GM23338 (cell line): ENCODE results near the gene TPP2. TPM values are rescaled to one million over a fixed set of nuclear protein-coding genes. Genes with fewer than 3 reads are reported as not detected.

Experiments
- ATAC-seq: fragments of 200-7000 bp; cut with Tn5 transposase; 3 replicates; pipeline ENCODE4 v1.9.1; 2020
- DNase-seq: peaks from one replicate; pipeline ENCODE4 v3.0.0-alpha.2; 2015; ENCODE audit warnings: low spot score
- H2AFZ ChIP-seq: fragments of 200-600 bp; sonication (generic); 2 replicates; pipeline ENCODE4 v1.8.0; 2016; ENCODE audit warnings: antibody characterized with exemption, mild to moderate bottlenecking, moderate library complexity
- H3F3A ChIP-seq: fragments of 200-600 bp; sonication (generic); replicated peaks from 2 replicates; pipeline ENCODE4 v1.8.0; 2017; ENCODE audit warnings: antibody characterized with exemption, mixed run types, low read depth
- H3K27ac ChIP-seq: fragments of 200-600 bp; sonication (generic); 2 replicates; pipeline ENCODE4 v1.6.1; 2016; ENCODE audit warnings: low read depth
- H3K27me3 ChIP-seq: fragments of 200-600 bp; sonication (generic); 2 replicates; pipeline ENCODE4 v1.8.0; 2016; ENCODE audit warnings: mild to moderate bottlenecking, mixed run types, moderate library complexity; ENCODE audit not compliant: insufficient read depth
- H3K36me3 ChIP-seq: fragments of 200-600 bp; sonication (generic); 2 replicates; pipeline ENCODE4 v1.8.0; 2016; ENCODE audit warnings: mild to moderate bottlenecking; ENCODE audit not compliant: insufficient read depth
- H3K4me1 ChIP-seq: fragments of 200-600 bp; sonication (generic); 2 replicates; pipeline ENCODE4 v1.8.0; 2016; ENCODE audit warnings: mild to moderate bottlenecking, moderate library complexity; ENCODE audit not compliant: insufficient read depth
- H3K4me2 ChIP-seq: fragments of 200-600 bp; sonication (generic); 2 replicates; pipeline ENCODE4 v1.7.1; 2017; ENCODE audit warnings: mixed run types
- H3K4me3 ChIP-seq: fragments of 200-600 bp; sonication (generic); 2 replicates; pipeline ENCODE4 v1.6.1; 2016; ENCODE audit warnings: mixed run types
- H3K79me2 ChIP-seq: fragments of 200-600 bp; sonication (generic); replicated peaks from 2 replicates; pipeline ENCODE4 v1.8.0; 2017; ENCODE audit warnings: mild to moderate bottlenecking; ENCODE audit not compliant: insufficient read depth
- H3K9me2 ChIP-seq: fragments of 200-600 bp; sonication (generic); 2 replicates; pipeline ENCODE4 v1.8.0; 2017; ENCODE audit not compliant: insufficient read depth
- H4K20me1 ChIP-seq: fragments of 200-600 bp; sonication (generic); replicated peaks from 2 replicates; pipeline ENCODE4 v1.8.0; 2017; ENCODE audit warnings: mild to moderate bottlenecking; ENCODE audit not compliant: insufficient read depth
- H3K27ac Mint-ChIP-seq: 2 replicates; pipeline ENCODE4 v1.8.0; 2020; ENCODE audit warnings: inconsistent platforms, mild to moderate bottlenecking, moderate library complexity, mixed read lengths
- H3K27me3 Mint-ChIP-seq: 3 replicates; pipeline ENCODE4 v1.8.0; 2022; ENCODE audit warnings: low read depth, mild to moderate bottlenecking, moderate library complexity, mixed read lengths, inconsistent platforms; ENCODE audit not compliant: insufficient read depth, poor library complexity
- H3K36me3 Mint-ChIP-seq: 3 replicates; pipeline ENCODE4 v1.8.0; 2021; ENCODE audit warnings: low read depth, mild to moderate bottlenecking, inconsistent platforms, moderate library complexity, mixed read lengths
- H3K4me1 Mint-ChIP-seq: 3 replicates; pipeline ENCODE4 v1.8.0; 2020; ENCODE audit warnings: mild to moderate bottlenecking, inconsistent platforms, mixed read lengths
- H3K4me3 Mint-ChIP-seq: 3 replicates; pipeline ENCODE4 v1.8.0; 2021; ENCODE audit warnings: moderate library complexity, mild to moderate bottlenecking, inconsistent platforms, mixed read lengths
- H3K9me3 Mint-ChIP-seq: 3 replicates; pipeline ENCODE4 v1.8.0; 2020; ENCODE audit warnings: moderate library complexity, mild to moderate bottlenecking, inconsistent platforms, mixed read lengths
- CREB1 ChIP-seq: fragments of 250-450 bp; sonication (Bioruptor Pico); IDR thresholded peaks from 2 replicates; pipeline ENCODE4 v1.5.0; 2020; ENCODE audit warnings: low read depth, mild to moderate bottlenecking, moderate library complexity
- EZH2 ChIP-seq: fragments of 200-600 bp; sonication (generic); IDR thresholded peaks from one replicate; pipeline ENCODE4 v1.8.0; 2017; ENCODE audit warnings: antibody characterized with exemption, mild to moderate bottlenecking, low read depth; ENCODE audit not compliant: unreplicated experiment
- EZH2phosphoT487 ChIP-seq: fragments of 200-600 bp; sonication (generic); IDR thresholded peaks from one replicate; pipeline ENCODE4 v1.8.1; 2018; ENCODE audit warnings: antibody characterized with exemption; ENCODE audit not compliant: unreplicated experiment
- NANOG ChIP-seq: IDR thresholded peaks from 2 replicates; pipeline ENCODE4 v1.6.1; 2016; ENCODE audit warnings: antibody characterized with exemption, borderline replicate concordance
- POLR2AphosphoS5 ChIP-seq: IDR thresholded peaks from 2 replicates; pipeline ENCODE4 v1.6.1; 2016; ENCODE audit warnings: antibody characterized with exemption, low read depth
- STAT1 ChIP-seq: IDR thresholded peaks from one replicate; pipeline ENCODE4 v1.6.1; 2016; ENCODE audit warnings: antibody characterized with exemption; ENCODE audit not compliant: unreplicated experiment
- ZNF331 ChIP-seq: fragments of 250-450 bp; sonication (Bioruptor Pico); IDR thresholded peaks from 2 replicates; pipeline ENCODE4 v1.5.0; 2020; ENCODE audit warnings: low read depth, mild to moderate bottlenecking, moderate library complexity
- ZNF462 ChIP-seq: fragments of 250-450 bp; sonication (Bioruptor Pico); IDR thresholded peaks from 2 replicates; pipeline ENCODE4 v1.5.0; 2020; ENCODE audit warnings: mild to moderate bottlenecking, moderate library complexity
- polyA plus RNA-seq: library from polyadenylated mRNA; unstranded; fragments of >200 nt; fragmentation: Nextera tagmentation; extraction: Ambion mirVana; gene quantifications from 2 replicates; pipeline ENCODE4 v1.2.1, GENCODE V29; 2016
- total RNA-seq: library from RNA; depleted of rRNA; stranded (reverse); fragments of >200 nt; shearing (Covaris generic); gene quantifications from 2 replicates; pipeline ENCODE4 v1.2.3, GENCODE V29; 2014
- TF ChIP-seq, protein P1 (sequence below): IDR thresholded peaks from one replicate; pipeline ENCODE4 v1.6.1; 2018; ENCODE audit warnings: antibody characterized with exemption; ENCODE audit not compliant: unreplicated experiment

The TPP2 gene
- total and polyA plus RNA-seq, 2 experiments from 2014 or later, result 56.6 to 111 TPM

DNA sequence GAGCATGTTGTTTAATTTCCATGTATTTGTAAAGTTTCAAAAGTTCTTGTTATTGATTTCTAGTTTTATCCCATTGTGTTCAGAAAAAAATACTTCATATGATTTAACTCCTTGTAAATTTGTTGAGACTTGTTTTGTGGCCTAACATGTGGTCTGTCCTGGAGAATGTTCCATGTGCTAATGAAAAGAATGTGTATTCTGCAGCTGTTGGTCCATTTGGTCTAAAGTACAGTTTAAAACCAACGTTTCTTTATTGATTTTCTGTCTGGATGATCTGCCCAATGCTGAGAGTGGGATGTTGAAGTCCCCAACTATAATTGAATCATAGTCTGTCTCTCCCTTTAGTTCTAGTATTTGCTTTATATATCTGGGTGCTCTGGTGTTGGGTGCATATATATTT, 34.9 kb upstream of the TPP2 start (continued):
- TF ChIP-seq ZNF462 (no peak), NANOG (no peak), CREB1 (CRISPR knock-in tag) (no peak), EZH2phosphoT487 (no peak)

DNA sequence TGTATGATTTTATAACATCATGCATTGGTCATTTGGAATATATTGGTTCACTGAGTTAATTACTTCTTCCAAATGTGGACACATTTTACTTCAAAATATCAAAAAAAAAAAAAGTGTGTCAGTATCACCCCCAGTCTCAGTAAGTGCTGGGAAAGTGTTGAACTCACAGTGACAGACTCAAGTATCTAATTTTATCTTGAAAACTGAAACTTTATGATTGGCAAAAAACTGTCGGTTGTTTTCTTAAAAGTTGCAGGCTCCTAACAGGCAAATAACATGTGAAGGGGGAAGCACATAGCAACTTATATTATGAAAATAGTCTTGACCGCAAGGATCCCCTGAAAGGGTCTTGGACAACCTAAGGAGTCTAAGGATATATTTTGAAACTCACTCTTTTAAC, 33.5 kb upstream of the TPP2 start:
- H3K4me2 ChIP-seq, result no peak overlapping the region
- Mint-ChIP-seq H3K27me3 (peaks cover 4% of the 10 kb centered on the region), H3K4me1 (no peaks in the 10 kb centered on the region), H3K36me3 (no peaks in the 10 kb centered on the region), H3K27ac (no peak overlapping the region), H3K9me3 (no peaks in the 10 kb centered on the region), H3K4me3 (no peak overlapping the region)
- 0 out of 2 replicates have a peak, but pooled peaks cover 2% of the 10 kb centered on the region for H3K9me2 ChIP-seq
- no peaks in the 10 kb centered on the region for H3K36me3 ChIP-seq
- H4K20me1 ChIP-seq, result no peaks in the 10 kb centered on the region
- H2AFZ ChIP-seq, result no peak overlapping the region
- no peaks in the 10 kb centered on the region for H3K27me3 ChIP-seq
- no peak overlapping the region for H3K4me3 ChIP-seq
- DNase-seq (no peak), ATAC-seq (no peak)
- no peaks in the 10 kb centered on the region for H3K79me2 ChIP-seq
- no peaks in the 10 kb centered on the region for H3K4me1 ChIP-seq
- no peaks in the 10 kb centered on the region for H3F3A ChIP-seq
- H3K27ac ChIP-seq, result no peak overlapping the region
- TF ChIP-seq EZH2 (no peak), EZH2phosphoT487 (no peak), ZNF331 (CRISPR knock-in tag) (no peak), STAT1 (no peak), POLR2AphosphoS5 (no peak)
- TF ChIP-seq, protein P1, sequence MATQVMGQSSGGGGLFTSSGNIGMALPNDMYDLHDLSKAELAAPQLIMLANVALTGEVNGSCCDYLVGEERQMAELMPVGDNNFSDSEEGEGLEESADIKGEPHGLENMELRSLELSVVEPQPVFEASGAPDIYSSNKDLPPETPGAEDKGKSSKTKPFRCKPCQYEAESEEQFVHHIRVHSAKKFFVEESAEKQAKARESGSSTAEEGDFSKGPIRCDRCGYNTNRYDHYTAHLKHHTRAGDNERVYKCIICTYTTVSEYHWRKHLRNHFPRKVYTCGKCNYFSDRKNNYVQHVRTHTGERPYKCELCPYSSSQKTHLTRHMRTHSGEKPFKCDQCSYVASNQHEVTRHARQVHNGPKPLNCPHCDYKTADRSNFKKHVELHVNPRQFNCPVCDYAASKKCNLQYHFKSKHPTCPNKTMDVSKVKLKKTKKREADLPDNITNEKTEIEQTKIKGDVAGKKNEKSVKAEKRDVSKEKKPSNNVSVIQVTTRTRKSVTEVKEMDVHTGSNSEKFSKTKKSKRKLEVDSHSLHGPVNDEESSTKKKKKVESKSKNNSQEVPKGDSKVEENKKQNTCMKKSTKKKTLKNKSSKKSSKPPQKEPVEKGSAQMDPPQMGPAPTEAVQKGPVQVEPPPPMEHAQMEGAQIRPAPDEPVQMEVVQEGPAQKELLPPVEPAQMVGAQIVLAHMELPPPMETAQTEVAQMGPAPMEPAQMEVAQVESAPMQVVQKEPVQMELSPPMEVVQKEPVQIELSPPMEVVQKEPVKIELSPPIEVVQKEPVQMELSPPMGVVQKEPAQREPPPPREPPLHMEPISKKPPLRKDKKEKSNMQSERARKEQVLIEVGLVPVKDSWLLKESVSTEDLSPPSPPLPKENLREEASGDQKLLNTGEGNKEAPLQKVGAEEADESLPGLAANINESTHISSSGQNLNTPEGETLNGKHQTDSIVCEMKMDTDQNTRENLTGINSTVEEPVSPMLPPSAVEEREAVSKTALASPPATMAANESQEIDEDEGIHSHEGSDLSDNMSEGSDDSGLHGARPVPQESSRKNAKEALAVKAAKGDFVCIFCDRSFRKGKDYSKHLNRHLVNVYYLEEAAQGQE, result no peak
